IMR-90 (cell line): ENCODE data around the gene ADCYAP1. TPM values are rescaled to one million over a fixed set of nuclear protein-coding genes. Genes with fewer than 3 reads are reported as not detected.

ENCODE experiments used
- ATAC-seq: fragments of 200-7000 bp; cut with Tn5 transposase; 2 replicates; pipeline ENCODE4 v1.9.1; 2020; ENCODE audit warnings: low read depth, mild to moderate bottlenecking, moderate library complexity
- BruUV-seq: library from RNA; stranded (reverse); fragments of 400-500 nt; replicated peaks from 2 replicates; lab custom pipeline; 2021; lab: Mats Ljungman, UMichigan
- CTCF ChIA-PET: fragments of 300-600 bp; formaldehyde crosslinking; extraction: SDS; loops from one replicate; lab custom pipeline; 2021; ENCODE audit warnings: antibody characterized with exemption; lab: Yijun Ruan, JAX
- POLR2A ChIA-PET: fragments of 300-600 bp; sonication (Branson Sonifier 250); formaldehyde crosslinking; loops from one replicate; lab custom pipeline; 2022; ENCODE audit warnings: antibody characterized with exemption; ENCODE audit not compliant: unreplicated experiment; lab: Charles Lee
- DNase-seq: peaks from one replicate; pipeline ENCODE4 v3.0.0; 2013
- H2AFZ ChIP-seq: replicated peaks from 2 replicates; pipeline ENCODE3; 2013; ENCODE audit warnings: low read length, mild to moderate bottlenecking; ENCODE audit not compliant: poor library complexity
- H2AK5ac ChIP-seq: 2 replicates; pipeline ENCODE4 v1.6.1; 2013; ENCODE audit warnings: low read depth, low read length, inconsistent platforms
- H2AK9ac ChIP-seq: replicated peaks from 2 replicates; pipeline ENCODE3; 2013; ENCODE audit warnings: mild to moderate bottlenecking, low read depth, low read length, moderate library complexity; ENCODE audit not compliant: poor library complexity
- H2BK120ac ChIP-seq: 2 replicates; pipeline ENCODE4 v1.6.1; 2013; ENCODE audit warnings: low read depth, low read length, inconsistent platforms
- H2BK15ac ChIP-seq: 3 replicates; pipeline ENCODE4 v1.6.1; 2013; ENCODE audit warnings: low read depth, low read length, inconsistent platforms
- H2BK20ac ChIP-seq: 2 replicates; pipeline ENCODE4 v1.6.1; 2013; ENCODE audit warnings: low read depth, mild to moderate bottlenecking, inconsistent platforms, low read length, moderate library complexity
- H2BK5ac ChIP-seq: 2 replicates; pipeline ENCODE4 v1.6.1; 2013; ENCODE audit warnings: mild to moderate bottlenecking, low read depth, low read length, inconsistent platforms; ENCODE audit not compliant: poor library complexity, severe bottlenecking
- H3K14ac ChIP-seq: replicated peaks from 2 replicates; pipeline ENCODE4 v1.6.1; 2013; ENCODE audit warnings: low read depth, low read length, inconsistent platforms
- H3K18ac ChIP-seq: 2 replicates; pipeline ENCODE4 v1.6.1; 2013; ENCODE audit warnings: low read depth, low read length, control low read depth
- H3K23ac ChIP-seq: 2 replicates; pipeline ENCODE4 v1.6.1; 2013; ENCODE audit warnings: low read depth, low read length, inconsistent platforms
- H3K27ac ChIP-seq: 2 replicates; pipeline ENCODE4 v1.5.1; 2013; ENCODE audit warnings: mild to moderate bottlenecking, control low read depth, low read length; ENCODE audit not compliant: insufficient read depth
- H3K27me3 ChIP-seq: 2 replicates; pipeline ENCODE4 v1.6.1; 2013; ENCODE audit warnings: low read length; ENCODE audit not compliant: control insufficient read depth, insufficient read depth
- H3K36me3 ChIP-seq: 2 replicates; pipeline ENCODE4 v1.6.1; 2013; ENCODE audit warnings: low read length, mixed read lengths; ENCODE audit not compliant: control insufficient read depth, insufficient read depth
- H3K4ac ChIP-seq: 2 replicates; pipeline ENCODE4 v1.6.1; 2013; ENCODE audit warnings: low read depth, low read length, inconsistent platforms
- H3K4me1 ChIP-seq: 2 replicates; pipeline ENCODE4 v1.6.1; 2013; ENCODE audit warnings: low read length, mixed read lengths; ENCODE audit not compliant: control insufficient read depth, insufficient read depth
- H3K4me2 ChIP-seq: 2 replicates; pipeline ENCODE4 v1.6.1; 2013; ENCODE audit warnings: low read depth, mild to moderate bottlenecking, control low read depth, low read length, moderate library complexity
- H3K4me3 ChIP-seq: 2 replicates; pipeline ENCODE4 v1.5.1; 2013; ENCODE audit warnings: low read depth, mild to moderate bottlenecking, control low read depth, low read length, moderate library complexity; ENCODE audit not compliant: insufficient read depth
- H3K56ac ChIP-seq: 2 replicates; pipeline ENCODE4 v1.6.1; 2013; ENCODE audit warnings: low read length, inconsistent platforms; ENCODE audit not compliant: insufficient read depth; ENCODE audit errors: extremely low read depth
- H3K79me1 ChIP-seq, 2 experiments: 2 replicates each; pipeline ENCODE4 v1.6.1; 2013; ENCODE audit warnings: low read length in 2 of 2, inconsistent platforms in 1 of 2, low read depth in 1 of 2
- H3K9ac ChIP-seq: 2 replicates; pipeline ENCODE4 v1.6.1; 2013; ENCODE audit warnings: low read depth, low read length, control low read depth
- H3K9me1 ChIP-seq: 2 replicates; pipeline ENCODE4 v1.6.1; 2013; ENCODE audit warnings: low read length, inconsistent platforms; ENCODE audit not compliant: insufficient read depth
- H3K9me3 ChIP-seq: 2 replicates; pipeline ENCODE4 v1.6.1; 2013; ENCODE audit warnings: low read length; ENCODE audit not compliant: control insufficient read depth, insufficient read depth
- H4K20me1 ChIP-seq: 2 replicates; pipeline ENCODE4 v1.6.1; 2013; ENCODE audit warnings: low read length, inconsistent platforms; ENCODE audit not compliant: insufficient read depth
- H4K5ac ChIP-seq: 2 replicates; pipeline ENCODE4 v1.6.1; 2013; ENCODE audit warnings: mild to moderate bottlenecking, low read depth, low read length, control low read depth
- H4K8ac ChIP-seq, 2 experiments: 2 replicates each; pipeline ENCODE4 v1.6.1; 2013; ENCODE audit warnings: low read depth in 2 of 2, low read length in 2 of 2, control low read depth in 1 of 2, inconsistent platforms in 1 of 2
- H4K91ac ChIP-seq: 2 replicates; pipeline ENCODE4 v1.6.1; 2013; ENCODE audit warnings: low read depth, low read length, inconsistent platforms; ENCODE audit not compliant: insufficient read depth
- MAZ ChIP-seq: IDR thresholded peaks from 2 replicates; pipeline ENCODE4 v1.6.1; 2012; ENCODE audit warnings: low read depth, mild to moderate bottlenecking, low read length, improper control_type of control experiment, moderate library complexity, borderline replicate concordance
- MXI1 ChIP-seq: IDR thresholded peaks from 2 replicates; pipeline ENCODE4 v1.6.1; 2012; ENCODE audit warnings: low read depth, mild to moderate bottlenecking, low read length, moderate library complexity, borderline replicate concordance
- RFX5 ChIP-seq: IDR thresholded peaks from 2 replicates; pipeline ENCODE4 v1.8.0; 2012; ENCODE audit warnings: low read depth, mild to moderate bottlenecking, low read length, moderate library complexity
- WGBS, 2 experiments: methylation state at CpG; one replicate each; pipeline versions ENCODE4 v1.1.5 to v1.1.7; 2013; ENCODE audit warnings: missing lambda C conversion rate in 2 of 2; ENCODE audit not compliant: insufficient read length in 1 of 2; ENCODE audit errors: extremely low coverage in 2 of 2; 5-methylcytosine and 5-hydroxymethylcytosine counted together
- dilution Hi-C: fragments of 300-500 bp; cut with HindIII; formaldehyde crosslinking; loops from one replicate; pipeline ENCODE4 v1.14.3; 2018; ENCODE audit warnings: low sequenced_read_pairs; ENCODE audit not compliant: unreplicated experiment
- in situ Hi-C: fragments of 300-500 bp; cut with MboI; formaldehyde crosslinking; loops from 3 replicates; pipeline ENCODE4 v1.14.3; 2019; ENCODE audit warnings: low sequenced_read_pairs, inconsistent platforms, mixed read lengths
- intact Hi-C: fragments of 100-400 bp; cut with micrococcal nuclease; formaldehyde crosslinking; loops from 2 replicates; pipeline ENCODE4 v1.10.0; 2022
- polyA plus RNA-seq, 3 experiments: library from polyadenylated mRNA; depleted of rRNA; stranded (reverse); fragments of >200 nt; gene quantifications; 2 replicates each; pipeline ENCODE4 v1.2.3, GENCODE V29; 2012; ENCODE audit warnings: low replicate concordance in 1 of 3
- total RNA-seq: library from RNA; depleted of rRNA; stranded (reverse); fragments of >200 nt; gene quantifications from 2 replicates; pipeline ENCODE4 v1.2.3, GENCODE V29; 2012

Gene ADCYAP1
- total and polyA plus RNA-seq, 2 of the 4 experiments (the other 2 are of a cell fraction), result not detected

DNA sequence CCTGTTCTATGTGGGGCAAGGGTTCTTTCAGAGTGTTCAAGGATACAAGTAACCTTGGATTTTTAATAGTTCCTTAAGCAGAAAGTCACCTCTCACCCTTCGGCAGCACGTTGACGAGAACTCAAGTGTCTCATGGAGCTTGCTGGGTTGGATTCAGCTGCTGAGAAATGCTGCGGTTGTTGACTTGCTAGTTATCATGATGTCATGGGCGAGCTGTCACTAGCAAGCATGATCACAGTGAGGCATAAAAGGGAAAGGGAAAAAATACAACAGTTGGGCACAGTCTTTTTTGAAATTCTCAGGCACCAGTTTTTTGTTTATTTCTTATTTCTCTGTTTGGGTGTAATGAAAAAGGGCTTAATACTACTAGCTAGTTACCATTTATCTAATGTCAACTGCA, 53.2 kb downstream of the ADCYAP1 start:
- Histone ChIP-seq H3K4me3 (no peak overlapping the region), H2BK15ac (no peak overlapping the region), H3K27ac (no peak overlapping the region), H4K20me1 (no peaks in the 10 kb centered on the region), H3K9ac (no peak overlapping the region), H3K9me1 (no peaks in the 10 kb centered on the region), H3K79me1 (no peaks in the 10 kb centered on the region), H3K36me3 (no peaks in the 10 kb centered on the region), H3K4ac (no peak overlapping the region), H3K27me3 (no peaks in the 10 kb centered on the region), H2BK120ac (no peak overlapping the region), H2AK9ac (no peak overlapping the region), H3K9me3 (no peaks in the 10 kb centered on the region), H4K8ac (no peak overlapping the region), H3K4me1 (no peaks in the 10 kb centered on the region), H2BK20ac (no peak overlapping the region), H3K14ac (no peak overlapping the region), H3K4me2 (no peak overlapping the region), H4K5ac (no peak overlapping the region), H2AFZ (no peak overlapping the region), H2AK5ac (no peak overlapping the region), H3K23ac (no peak overlapping the region), H4K91ac (no peak overlapping the region), H3K56ac (no peak overlapping the region), H2BK5ac (no peak overlapping the region), H3K18ac (no peak overlapping the region)
- 73% methylated on average over 3 of the region's 5 CpGs; no CpG with 5 or more reads in 1 of the 2 experiments for WGBS, 2 experiments
- ChIA-PET CTCF (no interaction called here), POLR2A (no interaction called here)
- ATAC-seq (no peak), DNase-seq (no peak)
- in situ Hi-C loops (no loop called here), intact Hi-C loops (no loop called here), dilution Hi-C loops (no loop called here)
- TF ChIP-seq MXI1, result no peak
- no peak for TF ChIP-seq MAZ
- no peak for TF ChIP-seq RFX5
- no TSS peak for BruUV-seq
